ENCODE measurements around the gene MED9.

GRCh38 chr17:17433000-17433703 lies 43.6 kb upstream of the MED9 start:
- TF ChIP-seq POLR2AphosphoS5 (IDR thresholded peaks at IDR 0.05; ENCODE audit: borderline replicate concordance, low read depth, low read length), result no peak
- no peak for TF ChIP-seq EZH2 (IDR thresholded peaks at IDR 0.05)
- TF ChIP-seq FOXP2 (optimal IDR thresholded peaks at IDR 0.05; ENCODE audit: control extremely low read depth, extremely low read length, insufficient read depth), result no peak

Measured in SK-N-MC (cell line).